Measurements from ENCODE around the gene S100A7.

S100A7 gene

GRCh38 chr1:153460551-153460950 is at the start of gene S100A7:
S100A7 (minus strand) TSS chr1:153460651; CDS start chr1:153459013, 1,638 bp downstream.
- in situ Hi-C loops (cut with HindIII; ENCODE audit: low sequenced_read_pairs) = no loop called here

GRCh38 chr1:153509729-153510354 is 49.4 kb upstream of the S100A7 start:
- in situ Hi-C loops (cut with HindIII; ENCODE audit: low sequenced_read_pairs) = no loop called here

- in situ Hi-C loops (cut with HindIII; ENCODE audit: low sequenced_read_pairs) = no loop called here
Measured at GRCh38 chr1:153509036-153509435, 48.6 kb upstream of the S100A7 start.

- in situ Hi-C loops (cut with HindIII; ENCODE audit: low sequenced_read_pairs) = no loop called here
Measured at GRCh38 chr1:153507926-153508583, 47.6 kb upstream of the S100A7 start.

- in situ Hi-C loops (cut with HindIII; ENCODE audit: low sequenced_read_pairs) = no loop called here
Measured at GRCh38 chr1:153506831-153507413, 46.5 kb upstream of the S100A7 start.

- in situ Hi-C loops (cut with HindIII; ENCODE audit: low sequenced_read_pairs) = no loop called here
Measured at GRCh38 chr1:153506386-153506785, 45.9 kb upstream of the S100A7 start.

- in situ Hi-C loops (cut with HindIII; ENCODE audit: low sequenced_read_pairs) = no loop called here
Measured at GRCh38 chr1:153505576-153505975, 45.1 kb upstream of the S100A7 start.

GRCh38 chr1:153503766-153504165 is 43.3 kb upstream of the S100A7 start:
- in situ Hi-C loops (cut with HindIII; ENCODE audit: low sequenced_read_pairs) = no loop called here

- in situ Hi-C loops (cut with HindIII; ENCODE audit: low sequenced_read_pairs) = loop anchor here (10.0 kb wide), 1 partner anchor 144 kb away; the partner anchor contains the start of gene S100A9
Measured at GRCh38 chr1:153498746-153499145, 38.3 kb upstream of the S100A7 start.

- in situ Hi-C loops (cut with HindIII; ENCODE audit: low sequenced_read_pairs) = loop anchor here (10.0 kb wide), 1 partner anchor 141 kb away; the partner anchor contains the start of gene S100A9
Measured at GRCh38 chr1:153495536-153495935, 35.1 kb upstream of the S100A7 start.

- in situ Hi-C loops (cut with HindIII; ENCODE audit: low sequenced_read_pairs) = loop anchor here (10.0 kb wide), 1 partner anchor 140 kb away; the partner anchor contains the start of gene S100A9
Measured at GRCh38 chr1:153494976-153495535, 34.6 kb upstream of the S100A7 start.

- in situ Hi-C loops (cut with HindIII; ENCODE audit: low sequenced_read_pairs) = loop anchor here (10.0 kb wide), 1 partner anchor 139 kb away; the partner anchor contains the start of gene S100A9
Measured at GRCh38 chr1:153493343-153493960, 33.0 kb upstream of the S100A7 start.

GRCh38 chr1:153490272-153491051 is 30.0 kb upstream of the S100A7 start:
- in situ Hi-C loops (cut with HindIII; ENCODE audit: low sequenced_read_pairs) = loop anchor here (10.0 kb wide), 1 partner anchor 136 kb away; the partner anchor contains the start of gene S100A9

GRCh38 chr1:153488731-153489130 is 28.3 kb upstream of the S100A7 start:
- in situ Hi-C loops (cut with HindIII; ENCODE audit: low sequenced_read_pairs) = no loop called here

GRCh38 chr1:153487707-153488106 is 27.3 kb upstream of the S100A7 start:
- in situ Hi-C loops (cut with HindIII; ENCODE audit: low sequenced_read_pairs) = no loop called here

GRCh38 chr1:153485863-153486262 is 25.4 kb upstream of the S100A7 start:
- in situ Hi-C loops (cut with HindIII; ENCODE audit: low sequenced_read_pairs) = no loop called here

GRCh38 chr1:153483776-153484175 is 23.3 kb upstream of the S100A7 start:
- in situ Hi-C loops (cut with HindIII; ENCODE audit: low sequenced_read_pairs) = no loop called here

GRCh38 chr1:153481124-153481523 is 20.7 kb upstream of the S100A7 start:
- in situ Hi-C loops (cut with HindIII; ENCODE audit: low sequenced_read_pairs) = no loop called here

- in situ Hi-C loops (cut with HindIII; ENCODE audit: low sequenced_read_pairs) = no loop called here
Measured at GRCh38 chr1:153478692-153479618, 18.5 kb upstream of the S100A7 start.
